GM20000 (cell line): ENCODE data around the gene JPH4.

Source experiments
- DNase-seq: peaks from one replicate; pipeline ENCODE4 v3.0.0; 2012; ENCODE audit warnings: low spot score
- TF ChIP-seq, protein P1 (sequence below): IDR thresholded peaks from 2 replicates; pipeline ENCODE4 v1.5.1; 2012; ENCODE audit warnings: mild to moderate bottlenecking, control low read depth; ENCODE audit errors: extremely low read depth, missing control alignments

The JPH4 gene

DNA sequence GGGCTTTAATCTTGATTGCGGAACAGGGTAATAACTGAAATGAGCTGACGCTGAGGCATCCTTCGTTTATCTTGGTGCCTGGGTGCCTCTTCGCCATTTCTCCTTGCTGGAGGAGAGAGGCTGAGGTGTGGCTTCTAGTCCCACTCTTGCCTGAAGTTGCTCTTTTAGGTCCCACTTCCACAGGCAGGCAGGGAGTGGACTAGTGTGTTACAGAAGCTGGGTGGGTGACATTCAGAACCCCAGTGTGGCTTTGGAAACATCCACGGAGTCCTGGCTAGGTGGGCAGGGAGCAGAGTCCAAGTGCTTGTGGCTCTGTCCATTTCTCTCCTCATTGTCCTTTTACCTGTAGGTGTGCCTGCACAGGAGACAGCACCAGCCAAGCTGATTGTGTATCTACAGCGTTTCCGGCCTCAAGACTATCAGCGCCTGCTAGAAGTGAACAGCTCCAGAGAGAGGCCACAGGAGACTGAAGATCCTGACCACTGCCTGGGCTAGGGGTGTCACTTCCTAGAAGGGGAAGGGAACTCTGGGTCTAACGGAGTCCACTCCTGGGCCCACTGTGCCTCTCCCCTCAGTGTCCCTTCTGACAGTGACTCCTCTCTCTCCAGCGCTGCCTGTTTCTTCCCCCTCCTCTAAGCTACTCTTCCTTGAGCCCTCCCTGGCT lies 20.1 kb downstream of the JPH4 start:
- DNase-seq: no peak
- TF ChIP-seq, protein P1, sequence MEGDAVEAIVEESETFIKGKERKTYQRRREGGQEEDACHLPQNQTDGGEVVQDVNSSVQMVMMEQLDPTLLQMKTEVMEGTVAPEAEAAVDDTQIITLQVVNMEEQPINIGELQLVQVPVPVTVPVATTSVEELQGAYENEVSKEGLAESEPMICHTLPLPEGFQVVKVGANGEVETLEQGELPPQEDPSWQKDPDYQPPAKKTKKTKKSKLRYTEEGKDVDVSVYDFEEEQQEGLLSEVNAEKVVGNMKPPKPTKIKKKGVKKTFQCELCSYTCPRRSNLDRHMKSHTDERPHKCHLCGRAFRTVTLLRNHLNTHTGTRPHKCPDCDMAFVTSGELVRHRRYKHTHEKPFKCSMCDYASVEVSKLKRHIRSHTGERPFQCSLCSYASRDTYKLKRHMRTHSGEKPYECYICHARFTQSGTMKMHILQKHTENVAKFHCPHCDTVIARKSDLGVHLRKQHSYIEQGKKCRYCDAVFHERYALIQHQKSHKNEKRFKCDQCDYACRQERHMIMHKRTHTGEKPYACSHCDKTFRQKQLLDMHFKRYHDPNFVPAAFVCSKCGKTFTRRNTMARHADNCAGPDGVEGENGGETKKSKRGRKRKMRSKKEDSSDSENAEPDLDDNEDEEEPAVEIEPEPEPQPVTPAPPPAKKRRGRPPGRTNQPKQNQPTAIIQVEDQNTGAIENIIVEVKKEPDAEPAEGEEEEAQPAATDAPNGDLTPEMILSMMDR: no peak

DNA sequence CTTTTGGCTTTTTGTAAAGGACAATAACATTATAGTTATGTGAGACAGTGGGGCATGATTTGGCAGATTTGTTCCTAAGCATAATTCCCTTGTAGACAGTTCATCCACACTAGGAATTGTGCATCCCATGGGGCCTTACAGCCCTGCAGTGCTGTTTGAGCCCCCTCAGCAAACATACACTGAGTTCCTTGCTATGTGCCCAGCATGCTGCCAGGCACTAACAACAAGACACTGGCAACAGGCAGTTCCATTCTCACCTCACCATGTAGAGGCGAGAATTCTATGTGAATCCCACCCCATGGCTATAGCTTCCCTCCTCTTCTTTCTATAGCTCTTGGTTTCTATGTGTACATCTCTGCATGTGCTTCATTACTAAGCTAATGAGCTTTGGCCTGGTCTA lies 20.6 kb downstream of the JPH4 start:
- TF ChIP-seq, protein P1: no peak
- DNase-seq: no peak

DNA sequence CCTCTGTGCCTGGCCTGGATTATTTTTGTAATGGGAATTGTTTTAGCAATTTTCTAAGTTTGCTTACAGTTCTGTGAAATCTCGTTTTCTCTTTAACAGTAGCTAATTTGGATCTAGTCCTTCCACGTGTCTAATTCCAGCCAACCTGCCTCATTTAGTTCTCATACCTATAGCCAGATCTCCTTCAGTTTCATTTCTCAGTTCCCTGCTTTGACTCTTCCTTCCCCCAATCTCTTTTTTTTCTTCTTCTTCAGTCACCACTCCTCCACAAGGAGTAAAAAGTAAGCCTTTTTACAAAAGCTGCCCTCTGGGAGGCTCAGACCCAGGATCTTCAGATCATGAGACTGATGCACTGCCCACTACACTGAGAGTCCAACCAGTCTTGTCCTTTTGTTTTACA lies 21.1 kb downstream of the JPH4 start:
- TF ChIP-seq, protein P1: no peak
- no peak for DNase-seq

DNA sequence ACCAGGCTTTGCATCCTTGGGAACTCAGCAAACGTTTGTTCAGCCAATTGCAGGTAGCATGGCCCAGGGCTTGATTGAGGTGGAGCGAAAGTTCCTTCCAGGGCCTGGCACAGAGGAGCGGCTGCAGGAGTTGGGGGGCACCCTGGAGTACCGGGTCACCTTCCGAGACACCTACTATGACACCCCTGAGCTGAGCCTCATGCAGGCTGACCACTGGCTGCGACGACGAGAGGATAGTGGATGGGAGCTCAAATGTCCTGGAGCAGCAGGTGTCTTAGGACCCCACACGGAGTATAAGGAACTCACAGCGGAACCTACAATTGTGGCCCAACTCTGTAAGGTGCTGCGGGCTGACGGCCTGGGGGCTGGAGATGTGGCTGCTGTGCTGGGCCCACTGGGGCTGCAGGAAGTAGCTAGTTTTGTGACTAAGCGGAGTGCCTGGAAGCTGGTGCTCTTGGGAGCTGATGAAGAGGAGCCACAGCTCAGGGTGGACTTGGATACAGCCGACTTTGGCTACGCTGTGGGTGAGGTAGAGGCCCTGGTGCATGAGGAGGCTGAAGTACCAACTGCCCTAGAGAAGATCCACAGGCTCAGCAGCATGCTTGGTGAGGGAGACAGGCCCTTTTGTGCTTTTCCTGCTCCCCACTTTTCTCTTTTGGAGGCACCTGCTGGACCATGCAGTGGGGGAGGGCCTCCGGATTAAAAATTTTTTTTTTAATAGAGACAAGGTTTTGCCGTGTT lies 21.7 kb downstream of the JPH4 start:
- DNase-seq: no peak
- TF ChIP-seq, protein P1: no peak

DNA sequence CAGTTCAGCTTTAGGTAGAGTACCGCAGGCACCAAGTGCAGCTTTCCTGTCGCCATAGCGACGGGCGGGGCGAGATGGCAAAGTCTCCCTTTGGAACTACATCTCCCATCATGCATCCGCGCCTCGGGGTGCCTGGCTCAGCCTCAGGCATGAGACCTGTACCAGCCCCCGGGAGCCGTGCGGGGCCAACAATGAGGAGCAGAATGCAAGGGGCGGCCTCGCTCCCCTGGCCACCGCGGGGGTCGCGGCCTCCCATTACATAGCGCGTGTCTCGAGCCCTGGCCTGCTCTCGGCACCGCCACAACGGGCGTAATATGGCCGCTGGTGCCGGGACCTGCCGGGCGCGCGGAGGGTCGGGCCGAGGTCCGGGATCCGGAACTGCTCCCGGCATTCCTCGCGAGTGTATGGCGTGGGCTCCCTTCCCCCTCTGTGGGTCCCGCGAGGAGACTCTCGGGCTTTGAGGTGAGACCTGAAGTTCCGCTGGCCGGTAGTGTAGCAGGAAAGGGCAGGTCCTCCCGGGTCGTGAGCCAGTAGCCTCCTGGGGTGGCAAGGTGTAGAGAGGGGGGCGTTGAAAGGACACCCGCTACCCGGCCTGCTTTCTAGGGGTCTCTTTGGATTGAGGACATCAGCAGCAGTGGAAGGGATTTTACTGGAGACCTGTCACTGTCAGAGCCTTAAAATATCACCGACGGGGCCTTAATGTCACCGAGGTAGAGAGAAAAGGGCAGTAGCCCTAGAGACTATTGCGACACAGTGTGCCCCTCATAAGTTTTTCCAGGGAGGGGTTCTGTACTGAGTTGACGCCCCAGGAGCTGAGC lies 22.5 kb downstream of the JPH4 start, which contains the start of gene THTPA:
THTPA (plus strand) TSS at position 390 of the 818 bp plus-strand sequence. CDS start 487 bp downstream, outside the sequence.
- TF ChIP-seq, protein P1: no peak
- DNase-seq: peak; percentile 93

DNA sequence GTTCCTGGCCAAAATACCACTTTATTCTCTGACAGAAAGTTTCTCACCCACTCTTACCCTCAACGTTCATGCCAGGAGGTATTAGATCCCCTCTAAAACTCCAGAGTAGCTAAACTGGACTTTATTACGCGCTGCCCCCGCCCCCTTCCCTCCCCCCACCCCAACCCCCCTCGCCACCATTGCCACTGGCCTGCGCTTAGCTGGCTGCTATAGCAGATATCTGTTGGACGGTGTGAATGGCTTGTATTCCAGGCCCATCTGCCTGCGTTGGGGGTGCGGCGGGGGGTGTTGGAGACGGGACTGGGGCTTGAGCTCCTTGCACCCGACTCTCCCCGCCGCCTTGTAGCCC lies 23.1 kb downstream of the JPH4 start:
- DNase-seq: no peak
- TF ChIP-seq, protein P1: no peak
